ENCODE results near the gene HDDC3. TPM values are rescaled to one million over a fixed set of nuclear protein-coding genes. Genes with fewer than 3 reads are reported as not detected.

HDDC3 gene
- total and polyA plus RNA-seq, 9 of the 15 experiments (the other 6 are each of a cell fraction or from before 2014, with no cell fraction given) = 14.9 to 55.8 (median 36.9) TPM

GRCh38 chr15:90934256-90934948 is 2.1 kb upstream of the HDDC3 start (continued):
- TF ChIP-seq, protein P1, sequence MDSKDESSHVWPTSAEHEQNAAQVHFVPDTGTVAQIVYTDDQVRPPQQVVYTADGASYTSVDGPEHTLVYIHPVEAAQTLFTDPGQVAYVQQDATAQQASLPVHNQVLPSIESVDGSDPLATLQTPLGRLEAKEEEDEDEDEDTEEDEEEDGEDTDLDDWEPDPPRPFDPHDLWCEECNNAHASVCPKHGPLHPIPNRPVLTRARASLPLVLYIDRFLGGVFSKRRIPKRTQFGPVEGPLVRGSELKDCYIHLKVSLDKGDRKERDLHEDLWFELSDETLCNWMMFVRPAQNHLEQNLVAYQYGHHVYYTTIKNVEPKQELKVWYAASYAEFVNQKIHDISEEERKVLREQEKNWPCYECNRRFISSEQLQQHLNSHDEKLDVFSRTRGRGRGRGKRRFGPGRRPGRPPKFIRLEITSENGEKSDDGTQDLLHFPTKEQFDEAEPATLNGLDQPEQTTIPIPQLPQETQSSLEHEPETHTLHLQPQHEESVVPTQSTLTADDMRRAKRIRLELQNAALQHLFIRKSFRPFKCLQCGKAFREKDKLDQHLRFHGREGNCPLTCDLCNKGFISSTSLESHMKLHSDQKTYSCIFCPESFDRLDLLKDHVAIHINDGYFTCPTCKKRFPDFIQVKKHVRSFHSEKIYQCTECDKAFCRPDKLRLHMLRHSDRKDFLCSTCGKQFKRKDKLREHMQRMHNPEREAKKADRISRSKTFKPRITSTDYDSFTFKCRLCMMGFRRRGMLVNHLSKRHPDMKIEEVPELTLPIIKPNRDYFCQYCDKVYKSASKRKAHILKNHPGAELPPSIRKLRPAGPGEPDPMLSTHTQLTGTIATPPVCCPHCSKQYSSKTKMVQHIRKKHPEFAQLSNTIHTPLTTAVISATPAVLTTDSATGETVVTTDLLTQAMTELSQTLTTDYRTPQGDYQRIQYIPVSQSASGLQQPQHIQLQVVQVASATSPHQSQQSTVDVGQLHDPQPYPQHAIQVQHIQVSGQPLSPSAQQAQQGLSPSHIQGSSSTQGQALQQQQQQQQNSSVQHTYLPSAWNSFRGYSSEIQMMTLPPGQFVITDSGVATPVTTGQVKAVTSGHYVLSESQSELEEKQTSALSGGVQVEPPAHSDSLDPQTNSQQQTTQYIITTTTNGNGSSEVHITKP (IDR thresholded peaks at IDR 0.05; ENCODE audit: partially characterized antibody) = peak; percentile 31
- TF ChIP-seq CTBP1 (IDR thresholded peaks at IDR 0.05; ENCODE audit: borderline replicate concordance) (peak; percentile 72; the same call in 1 of the 2 replicates), HCFC1 (IDR thresholded peaks at IDR 0.05; ENCODE audit: low read depth, low read length) (peak; percentile 27; the same call in 1 of the 2 replicates), PKNOX1 (IDR thresholded peaks at IDR 0.05) (peak; percentile 55; the same call in 1 of the 2 replicates), ZNF384 (IDR thresholded peaks at IDR 0.05; ENCODE audit: low read depth, low read length) (peak; percentile 29; the same call in 1 of the 2 replicates), CREB3 (tag; conservative IDR thresholded peaks at IDR 0.05; ENCODE audit: low read depth) (no peak), FOXA3 (CRISPR knock-in tag; conservative IDR thresholded peaks at IDR 0.05 in 1 of 2, IDR thresholded peaks at IDR 0.05 in 1 of 2) (0 out of 4 replicates have a peak, but pooled peaks of 1 of the 2 experiments have one; percentile 14)
- TF ChIP-seq, protein P2, sequence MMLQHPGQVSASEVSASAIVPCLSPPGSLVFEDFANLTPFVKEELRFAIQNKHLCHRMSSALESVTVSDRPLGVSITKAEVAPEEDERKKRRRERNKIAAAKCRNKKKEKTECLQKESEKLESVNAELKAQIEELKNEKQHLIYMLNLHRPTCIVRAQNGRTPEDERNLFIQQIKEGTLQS (IDR thresholded peaks at IDR 0.05) = no peak
- TF ChIP-seq, protein P2 (CRISPR knock-in tag; conservative IDR thresholded peaks at IDR 0.05) = peak; percentile 17; the same call in 1 of the 2 replicates
- TF ChIP-seq, protein P3, sequence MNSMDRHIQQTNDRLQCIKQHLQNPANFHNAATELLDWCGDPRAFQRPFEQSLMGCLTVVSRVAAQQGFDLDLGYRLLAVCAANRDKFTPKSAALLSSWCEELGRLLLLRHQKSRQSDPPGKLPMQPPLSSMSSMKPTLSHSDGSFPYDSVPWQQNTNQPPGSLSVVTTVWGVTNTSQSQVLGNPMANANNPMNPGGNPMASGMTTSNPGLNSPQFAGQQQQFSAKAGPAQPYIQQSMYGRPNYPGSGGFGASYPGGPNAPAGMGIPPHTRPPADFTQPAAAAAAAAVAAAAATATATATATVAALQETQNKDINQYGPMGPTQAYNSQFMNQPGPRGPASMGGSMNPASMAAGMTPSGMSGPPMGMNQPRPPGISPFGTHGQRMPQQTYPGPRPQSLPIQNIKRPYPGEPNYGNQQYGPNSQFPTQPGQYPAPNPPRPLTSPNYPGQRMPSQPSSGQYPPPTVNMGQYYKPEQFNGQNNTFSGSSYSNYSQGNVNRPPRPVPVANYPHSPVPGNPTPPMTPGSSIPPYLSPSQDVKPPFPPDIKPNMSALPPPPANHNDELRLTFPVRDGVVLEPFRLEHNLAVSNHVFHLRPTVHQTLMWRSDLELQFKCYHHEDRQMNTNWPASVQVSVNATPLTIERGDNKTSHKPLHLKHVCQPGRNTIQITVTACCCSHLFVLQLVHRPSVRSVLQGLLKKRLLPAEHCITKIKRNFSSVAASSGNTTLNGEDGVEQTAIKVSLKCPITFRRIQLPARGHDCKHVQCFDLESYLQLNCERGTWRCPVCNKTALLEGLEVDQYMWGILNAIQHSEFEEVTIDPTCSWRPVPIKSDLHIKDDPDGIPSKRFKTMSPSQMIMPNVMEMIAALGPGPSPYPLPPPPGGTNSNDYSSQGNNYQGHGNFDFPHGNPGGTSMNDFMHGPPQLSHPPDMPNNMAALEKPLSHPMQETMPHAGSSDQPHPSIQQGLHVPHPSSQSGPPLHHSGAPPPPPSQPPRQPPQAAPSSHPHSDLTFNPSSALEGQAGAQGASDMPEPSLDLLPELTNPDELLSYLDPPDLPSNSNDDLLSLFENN (IDR thresholded peaks at IDR 0.05; ENCODE audit: low read depth in 2 of 2, low read length in 2 of 2) = 0 out of 4 replicates have a peak, but pooled peaks of 1 of the 2 experiments have one; percentile 26
- TF ChIP-seq, protein P4, sequence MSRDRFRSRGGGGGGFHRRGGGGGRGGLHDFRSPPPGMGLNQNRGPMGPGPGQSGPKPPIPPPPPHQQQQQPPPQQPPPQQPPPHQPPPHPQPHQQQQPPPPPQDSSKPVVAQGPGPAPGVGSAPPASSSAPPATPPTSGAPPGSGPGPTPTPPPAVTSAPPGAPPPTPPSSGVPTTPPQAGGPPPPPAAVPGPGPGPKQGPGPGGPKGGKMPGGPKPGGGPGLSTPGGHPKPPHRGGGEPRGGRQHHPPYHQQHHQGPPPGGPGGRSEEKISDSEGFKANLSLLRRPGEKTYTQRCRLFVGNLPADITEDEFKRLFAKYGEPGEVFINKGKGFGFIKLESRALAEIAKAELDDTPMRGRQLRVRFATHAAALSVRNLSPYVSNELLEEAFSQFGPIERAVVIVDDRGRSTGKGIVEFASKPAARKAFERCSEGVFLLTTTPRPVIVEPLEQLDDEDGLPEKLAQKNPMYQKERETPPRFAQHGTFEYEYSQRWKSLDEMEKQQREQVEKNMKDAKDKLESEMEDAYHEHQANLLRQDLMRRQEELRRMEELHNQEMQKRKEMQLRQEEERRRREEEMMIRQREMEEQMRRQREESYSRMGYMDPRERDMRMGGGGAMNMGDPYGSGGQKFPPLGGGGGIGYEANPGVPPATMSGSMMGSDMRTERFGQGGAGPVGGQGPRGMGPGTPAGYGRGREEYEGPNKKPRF (IDR thresholded peaks at IDR 0.05; ENCODE audit: low read depth, low read length) = no peak
